GM06990 (cell line): ENCODE data around the gene LMF2.

Experiments
- DNase-seq: peaks from one replicate; pipeline ENCODE4 v3.0.0-alpha.2; 2011; ENCODE audit not compliant: insufficient read length; ENCODE audit errors: extremely low read depth
- H3K27me3 ChIP-seq: replicated peaks from 2 replicates; pipeline ENCODE4 v1.6.0; 2011; ENCODE audit warnings: low read length; ENCODE audit not compliant: control insufficient read depth, insufficient read depth
- H3K36me3 ChIP-seq: 2 replicates; pipeline ENCODE4 v1.5.1; 2011; ENCODE audit warnings: low read length; ENCODE audit not compliant: control insufficient read depth, insufficient read depth
- H3K4me3 ChIP-seq: replicated peaks from 2 replicates; pipeline ENCODE4 v1.5.1; 2011; ENCODE audit warnings: low read depth, mild to moderate bottlenecking, control low read depth, low read length
- CTCF ChIP-seq: IDR thresholded peaks from 2 replicates; pipeline ENCODE4 v1.5.1; 2011; ENCODE audit warnings: low read length, control low read depth, mild to moderate bottlenecking, inconsistent platforms; ENCODE audit not compliant: insufficient read depth, poor library complexity, severe bottlenecking

Gene LMF2

DNA sequence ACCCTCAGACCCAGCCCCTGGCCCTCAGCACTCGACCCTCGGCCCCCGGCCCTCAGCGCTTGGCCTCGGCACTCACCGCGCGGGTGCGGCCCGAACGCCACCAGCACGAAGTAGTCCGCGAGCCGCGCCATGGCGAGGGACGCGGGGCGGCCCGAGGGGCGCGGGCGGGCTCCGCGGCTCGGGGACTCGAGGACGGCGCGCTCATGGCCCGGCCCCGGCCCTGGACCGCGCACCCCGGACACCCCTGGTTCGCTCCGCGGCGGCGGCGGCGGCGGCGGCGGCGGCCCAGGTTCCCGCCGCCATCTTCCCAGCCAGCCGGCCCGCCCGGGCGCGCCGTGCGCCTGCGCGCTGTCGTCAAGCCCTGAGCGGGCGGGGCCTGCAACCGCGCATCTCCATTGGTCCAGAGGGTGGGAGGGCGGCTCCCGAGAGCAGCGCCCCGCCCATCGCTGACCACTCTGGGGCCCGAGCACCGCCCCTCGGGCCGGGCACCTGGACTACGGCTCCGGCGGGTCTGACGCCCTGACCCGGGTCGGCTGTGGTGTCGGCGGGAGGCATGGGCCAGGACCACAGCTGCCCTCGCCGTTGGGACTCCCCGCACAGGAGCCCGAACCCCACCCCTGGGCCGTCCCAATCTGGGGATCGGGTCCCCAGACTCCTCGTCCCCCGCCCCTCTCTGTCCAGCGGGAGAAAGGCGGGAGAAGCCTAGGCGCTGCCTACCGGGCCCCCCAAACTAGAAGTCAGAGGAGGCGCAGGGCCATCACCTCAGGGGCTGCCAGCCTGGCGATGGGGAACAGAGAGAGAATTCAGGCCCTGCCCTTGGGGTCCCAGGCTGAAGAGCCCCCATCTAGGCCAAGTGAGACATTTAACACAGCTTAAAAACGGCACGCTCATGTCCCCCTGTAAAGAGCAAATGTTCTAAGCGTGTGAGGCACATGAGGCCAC, 32.5 kb downstream of the LMF2 start, which contains the start of gene SBF1:
Gene SBF1, minus strand, starts transcription at position 326 of the 942 bp plus-strand sequence. Its CDS starts 195 bp downstream, at position 131.
- peak; percentile 91 for DNase-seq
- Histone ChIP-seq H3K27me3 (no peaks in the 10 kb centered on the region), H3K4me3 (peak within 1 kb of the TSS; percentile 70), H3K36me3 (peaks cover 1% of the 10 kb centered on the region)
- no peak for TF ChIP-seq CTCF

GRCh38 chr22:50473855-50474671, 33.4 kb downstream of the LMF2 start:
- TF ChIP-seq CTCF: no peak
- Histone ChIP-seq H3K27me3 (no peaks in the 10 kb centered on the region), H3K36me3 (peaks cover 1% of the 10 kb centered on the region), H3K4me3 (peak overlapping the region; percentile 61)
- no peak for DNase-seq

- peaks cover 3% of the 10 kb centered on the region for H3K36me3 ChIP-seq
- peak; percentile 74 for TF ChIP-seq CTCF
- no peaks in the 10 kb centered on the region for H3K27me3 ChIP-seq
- no peak for DNase-seq
- H3K4me3 ChIP-seq: peak overlapping the region; percentile 61; the same call in 1 of the 2 replicates
Observed at GRCh38 chr22:50473088-50473487, 34.4 kb downstream of the LMF2 start.

- peaks cover 9% of the 10 kb centered on the region for H3K36me3 ChIP-seq
- no peaks in the 10 kb centered on the region for H3K27me3 ChIP-seq
- H3K4me3 ChIP-seq: no peak overlapping the region
- no peak for TF ChIP-seq CTCF
- no peak for DNase-seq
Observed at GRCh38 chr22:50471962-50472361, 35.5 kb downstream of the LMF2 start.

DNA sequence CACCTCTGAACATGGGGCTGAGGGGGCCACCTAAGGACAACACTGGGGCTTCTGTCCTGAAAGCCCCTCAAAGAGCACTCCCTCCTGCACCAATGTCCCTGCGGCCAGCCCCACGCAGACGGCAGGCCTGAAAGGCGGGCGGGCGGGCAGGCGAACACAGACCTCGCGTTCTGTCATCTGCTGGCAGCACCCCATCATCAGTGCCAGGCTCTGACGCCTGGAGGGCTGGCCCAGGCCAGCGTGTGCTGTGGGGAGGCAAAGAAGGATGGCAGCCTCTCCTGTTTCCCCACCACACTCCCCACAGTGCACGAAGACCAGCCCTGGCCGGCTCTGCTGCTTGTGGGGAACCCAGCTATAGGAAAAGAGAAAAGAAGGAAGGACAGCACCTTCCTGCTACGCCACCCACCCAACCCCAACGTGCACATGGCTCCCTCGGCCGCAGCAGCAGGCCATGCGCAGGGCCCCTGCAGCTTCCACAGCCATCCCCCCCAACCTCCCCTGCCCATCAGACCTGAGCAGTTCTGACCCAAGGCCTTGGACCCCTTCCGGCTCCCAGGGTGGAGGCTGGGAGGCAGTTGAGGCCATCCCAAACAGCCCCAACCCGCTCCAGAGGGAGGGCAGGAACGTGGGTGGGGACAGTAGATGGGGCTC, 36.2 kb downstream of the LMF2 start:
- DNase-seq: no peak
- Histone ChIP-seq H3K4me3 (peak overlapping the region; percentile 26; the same call in 1 of the 2 replicates), H3K36me3 (peaks cover 14% of the 10 kb centered on the region), H3K27me3 (no peaks in the 10 kb centered on the region)
- TF ChIP-seq CTCF: no peak
